ENCODE data around the gene TNRC6C. TPM values are rescaled to one million over a fixed set of nuclear protein-coding genes. Genes with fewer than 3 reads are reported as not detected.

TNRC6C gene, protein sequence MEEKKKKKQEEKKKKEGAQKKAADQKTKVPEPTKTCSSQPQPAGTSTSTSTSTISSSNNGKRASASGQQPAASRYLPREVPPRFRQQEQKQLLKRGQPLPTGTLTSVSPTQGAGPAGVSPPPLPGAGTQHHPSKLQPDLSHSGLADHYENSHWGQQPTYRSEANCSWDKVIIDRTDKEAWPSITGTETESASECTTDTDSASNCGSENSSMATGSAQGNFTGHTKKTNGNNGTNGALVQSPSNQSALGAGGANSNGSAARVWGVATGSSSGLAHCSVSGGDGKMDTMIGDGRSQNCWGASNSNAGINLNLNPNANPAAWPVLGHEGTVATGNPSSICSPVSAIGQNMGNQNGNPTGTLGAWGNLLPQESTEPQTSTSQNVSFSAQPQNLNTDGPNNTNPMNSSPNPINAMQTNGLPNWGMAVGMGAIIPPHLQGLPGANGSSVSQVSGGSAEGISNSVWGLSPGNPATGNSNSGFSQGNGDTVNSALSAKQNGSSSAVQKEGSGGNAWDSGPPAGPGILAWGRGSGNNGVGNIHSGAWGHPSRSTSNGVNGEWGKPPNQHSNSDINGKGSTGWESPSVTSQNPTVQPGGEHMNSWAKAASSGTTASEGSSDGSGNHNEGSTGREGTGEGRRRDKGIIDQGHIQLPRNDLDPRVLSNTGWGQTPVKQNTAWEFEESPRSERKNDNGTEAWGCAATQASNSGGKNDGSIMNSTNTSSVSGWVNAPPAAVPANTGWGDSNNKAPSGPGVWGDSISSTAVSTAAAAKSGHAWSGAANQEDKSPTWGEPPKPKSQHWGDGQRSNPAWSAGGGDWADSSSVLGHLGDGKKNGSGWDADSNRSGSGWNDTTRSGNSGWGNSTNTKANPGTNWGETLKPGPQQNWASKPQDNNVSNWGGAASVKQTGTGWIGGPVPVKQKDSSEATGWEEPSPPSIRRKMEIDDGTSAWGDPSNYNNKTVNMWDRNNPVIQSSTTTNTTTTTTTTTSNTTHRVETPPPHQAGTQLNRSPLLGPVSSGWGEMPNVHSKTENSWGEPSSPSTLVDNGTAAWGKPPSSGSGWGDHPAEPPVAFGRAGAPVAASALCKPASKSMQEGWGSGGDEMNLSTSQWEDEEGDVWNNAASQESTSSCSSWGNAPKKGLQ (N-terminal part only)
- total RNA-seq: 0.68 and 0.93 TPM in 2 replicates

DNA sequence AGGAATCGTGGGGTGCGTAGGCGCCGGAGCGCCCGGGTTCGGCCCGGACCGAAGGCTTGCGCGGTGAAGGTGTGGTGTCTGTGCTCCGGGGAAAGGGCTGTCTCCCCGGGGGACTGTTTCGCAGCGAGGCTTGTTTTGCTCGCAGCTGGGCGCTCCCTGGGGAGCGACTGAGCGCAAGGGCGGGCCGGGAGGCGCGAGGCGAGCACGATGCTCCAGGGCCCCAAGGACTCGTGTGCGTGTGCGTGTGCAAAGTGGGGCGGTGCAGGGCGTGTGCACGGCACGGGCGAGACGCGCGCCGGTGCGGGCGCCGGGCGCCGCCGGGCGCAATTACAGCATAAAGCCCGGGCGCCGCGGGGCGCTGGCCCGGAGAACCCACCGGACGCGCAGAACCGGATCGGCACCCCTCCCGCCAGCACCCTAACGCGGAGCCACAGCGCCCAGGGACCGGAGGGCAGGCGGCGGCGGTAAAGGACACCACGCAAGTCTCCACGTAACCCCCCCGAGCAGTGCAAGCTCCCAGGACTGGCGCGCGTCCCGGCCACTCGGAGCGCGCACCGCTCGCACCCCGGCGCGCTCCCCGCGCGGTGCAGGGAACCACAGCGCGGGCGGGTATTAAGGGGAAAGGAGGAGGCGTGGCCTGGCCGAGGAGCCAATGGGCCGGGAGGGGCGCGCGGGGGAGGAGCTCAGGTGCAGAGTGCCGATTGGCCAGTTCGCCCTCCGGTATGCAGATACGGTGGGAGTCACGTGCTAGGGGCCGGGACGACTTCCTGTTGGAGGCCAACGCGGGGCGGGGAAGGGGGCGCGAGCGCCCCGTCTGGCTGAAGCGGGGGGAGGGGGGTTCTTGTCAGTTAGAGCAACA lies at the start of gene TNRC6C:
TSS of gene TNRC6C (plus strand) at position 847 of the 859 bp plus-strand sequence. CDS start 45,504 bp downstream, outside the sequence.

DNA sequence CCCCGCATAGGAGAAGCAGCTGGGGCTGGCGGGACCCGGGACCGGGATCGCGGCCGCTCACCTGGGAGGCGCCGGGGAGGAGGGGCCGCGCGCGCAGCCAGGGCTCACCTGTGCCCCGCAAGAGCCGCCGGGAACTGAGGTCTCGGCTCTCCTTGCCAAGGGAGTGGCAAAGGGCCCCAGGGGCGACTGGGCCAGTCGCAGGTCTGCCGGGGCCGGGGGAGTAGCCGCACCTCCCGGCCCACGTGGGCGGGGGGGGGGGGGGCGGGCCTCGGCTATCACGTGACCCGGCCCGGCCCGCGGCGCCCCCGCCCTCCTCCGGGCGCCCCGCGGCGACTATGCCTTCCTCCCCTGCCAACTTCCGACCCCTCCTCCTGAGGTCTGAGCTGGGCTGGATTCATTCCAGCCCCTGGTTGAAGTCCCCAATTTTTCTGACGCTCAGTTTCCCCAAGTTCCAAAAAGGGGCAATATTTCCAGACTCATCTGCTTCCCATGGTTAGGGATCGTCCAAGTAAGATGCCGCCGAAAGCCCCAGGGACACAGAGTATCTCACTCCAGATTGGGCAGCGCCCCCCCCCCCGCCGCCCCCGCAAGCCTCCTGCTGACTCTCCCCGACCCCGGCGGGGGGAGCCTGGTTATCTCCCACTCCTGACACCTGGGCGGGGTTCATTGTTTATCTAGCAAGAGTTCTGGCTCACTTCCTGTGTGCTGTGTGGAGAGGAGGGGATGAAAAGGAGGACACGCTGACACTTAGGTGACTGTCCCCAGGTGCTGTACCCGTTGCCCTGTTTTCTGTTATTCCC lies 170.2 kb downstream of the TNRC6C start, which contains the start of gene TMC6:
TSS of gene TMC6 (minus strand) at position 205 of the 800 bp plus-strand sequence. CDS start 1,923 bp downstream, outside the sequence.

DNA sequence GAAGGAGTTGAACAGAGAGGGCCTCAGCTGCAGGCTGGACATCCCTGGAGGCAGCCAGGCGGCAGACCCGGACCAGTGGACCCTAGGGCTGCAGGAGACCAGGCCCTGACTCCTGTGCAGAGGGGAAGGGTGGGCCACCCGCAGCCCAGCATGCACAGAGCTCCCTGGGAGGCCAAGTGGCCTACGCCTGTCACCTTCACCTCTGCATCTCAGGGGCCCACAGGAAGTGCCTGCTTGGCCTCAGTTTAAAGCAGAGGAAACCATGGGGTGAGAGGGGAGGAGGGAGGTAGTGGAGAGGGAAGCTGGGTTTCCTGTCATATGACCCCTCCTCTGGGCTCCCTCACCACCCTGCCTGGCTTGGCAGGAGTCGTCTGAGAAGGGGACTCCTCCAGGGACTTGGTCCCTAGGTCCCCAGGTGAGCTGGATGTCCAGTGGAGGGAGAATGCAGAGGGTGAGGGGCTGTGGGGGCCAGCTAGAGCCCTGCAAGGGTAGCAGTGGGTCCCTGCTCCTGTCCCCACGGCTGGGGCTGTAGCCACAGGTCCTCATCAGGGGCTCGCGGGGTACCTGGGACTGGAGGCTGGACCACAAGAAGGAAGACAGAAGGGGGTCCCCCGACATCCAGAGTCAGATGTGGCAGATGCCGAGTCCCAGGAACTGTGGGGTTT lies 172.1 kb downstream of the TNRC6C start, which contains the start of gene TMC8:
TSS of gene TMC8 (plus strand) at position 335 of the 665 bp plus-strand sequence. CDS start 818 bp downstream, outside the sequence.

Other genes starting within 250 kb of the TNRC6C start
- 65.6 and 78.7 TPM in 2 replicates for gene TMC6, start 170.1 kb downstream of the TNRC6C start, total RNA-seq
- gene TMC8, start 172.1 kb downstream of the TNRC6C start, total RNA-seq: under 0.01 and 0.21 TPM in 2 replicates
- gene C17orf99, start 187.7 kb downstream of the TNRC6C start, total RNA-seq: 0.34 and 0.93 TPM in 2 replicates
- 56.4 and 68.8 TPM in 2 replicates for gene SYNGR2, start 209.9 kb downstream of the TNRC6C start, total RNA-seq
- 0.78 and 1.4 TPM in 2 replicates for gene TK1, start 228.3 kb downstream of the TNRC6C start, total RNA-seq
- 22.7 and 32.8 TPM in 2 replicates for gene AFMID, start 228.7 kb downstream of the TNRC6C start, total RNA-seq

All from nasal cavity respiratory epithelium epithelial cell of viscerocranial mucosa (primary cell).